Bronchial epithelial cell (primary cell): ENCODE data around the gene CCL5. TPM values are rescaled to one million over a fixed set of nuclear protein-coding genes. Genes with fewer than 3 reads are reported as not detected.
A peak's percentile ranks its signal among the peaks of the same experiment; 100 is the strongest.

ENCODE experiments used
- DNase-seq: peaks from one replicate; pipeline ENCODE4 v3.0.0-alpha.2; 2010; ENCODE audit warnings: low read depth
- FAIRE-seq: peaks from 2 replicates; lab custom pipeline; 2011; peaks lifted over from hg19 to GRCh38; lab: Jason Lieb, UNC
- H3K27me3 ChIP-seq: 2 replicates; pipeline ENCODE4 v1.5.1; 2011; ENCODE audit warnings: low read length; ENCODE audit not compliant: control insufficient read depth, insufficient read depth
- H3K36me3 ChIP-seq: 2 replicates; pipeline ENCODE4 v1.5.1; 2011; ENCODE audit warnings: low read length; ENCODE audit not compliant: control insufficient read depth, insufficient read depth
- H3K4me3 ChIP-seq: 2 replicates; pipeline ENCODE4 v1.5.1; 2011; ENCODE audit warnings: mild to moderate bottlenecking, low read depth, low read length, control low read depth
- total RNA-seq: library from RNA; depleted of rRNA; stranded (reverse); fragments of >200 nt; gene quantifications from 2 replicates; pipeline ENCODE4 v1.2.1, GENCODE V29; 2014
- TF ChIP-seq, protein P1 (sequence below): IDR thresholded peaks from 2 replicates; pipeline ENCODE4 v1.5.1; 2011; ENCODE audit warnings: mild to moderate bottlenecking, moderate library complexity, low read length, control low read depth, inconsistent platforms; ENCODE audit not compliant: insufficient read depth, severe bottlenecking

Gene CCL5
- total RNA-seq: 0.26 TPM in 1 of 2 replicates, not detected in the other

DNA sequence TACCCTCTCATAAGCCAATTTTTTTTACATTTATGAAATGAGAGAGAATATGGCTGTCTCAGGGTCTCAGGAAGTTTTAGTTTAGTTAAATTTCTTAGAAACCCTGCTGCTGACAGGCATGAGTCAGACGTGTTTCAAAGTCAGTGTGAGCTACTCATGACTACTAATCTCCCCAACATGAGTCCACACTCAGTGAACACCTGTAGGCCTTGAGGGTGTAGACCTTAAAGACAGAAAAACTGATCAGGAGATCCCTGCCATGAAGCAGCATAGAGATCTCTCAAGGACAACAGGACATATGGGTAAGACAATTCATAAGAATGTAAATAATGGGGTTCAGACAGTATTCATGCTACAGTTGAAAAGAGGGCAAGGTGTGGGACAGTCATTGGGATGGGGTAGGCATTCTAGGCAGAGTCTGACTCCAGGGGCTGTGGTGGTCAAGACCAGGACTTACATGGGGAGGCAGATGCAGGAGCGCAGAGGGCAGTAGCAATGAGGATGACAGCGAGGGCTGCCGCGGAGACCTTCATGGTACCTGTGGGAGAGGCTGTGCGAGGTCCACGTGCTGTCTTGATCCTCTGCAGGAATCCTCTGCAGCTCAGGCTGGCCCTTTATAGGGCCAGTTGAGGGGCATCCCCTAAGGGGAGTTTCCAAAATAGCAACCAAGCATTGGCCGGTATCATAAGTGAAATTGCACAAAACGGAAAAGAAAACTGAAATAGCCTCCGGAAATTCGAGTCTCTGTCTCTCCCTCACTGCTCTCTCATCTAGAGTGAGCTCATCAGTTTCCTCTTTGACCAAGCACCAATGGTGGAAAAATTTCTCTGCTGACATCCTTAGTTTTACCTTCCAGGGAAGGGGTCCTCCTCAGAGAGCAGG is at the start of gene CCL5:
Gene CCL5 (minus strand): TSS at position 588 of the 882 bp plus-strand sequence.
- no peak for FAIRE-seq
- TF ChIP-seq, protein P1, sequence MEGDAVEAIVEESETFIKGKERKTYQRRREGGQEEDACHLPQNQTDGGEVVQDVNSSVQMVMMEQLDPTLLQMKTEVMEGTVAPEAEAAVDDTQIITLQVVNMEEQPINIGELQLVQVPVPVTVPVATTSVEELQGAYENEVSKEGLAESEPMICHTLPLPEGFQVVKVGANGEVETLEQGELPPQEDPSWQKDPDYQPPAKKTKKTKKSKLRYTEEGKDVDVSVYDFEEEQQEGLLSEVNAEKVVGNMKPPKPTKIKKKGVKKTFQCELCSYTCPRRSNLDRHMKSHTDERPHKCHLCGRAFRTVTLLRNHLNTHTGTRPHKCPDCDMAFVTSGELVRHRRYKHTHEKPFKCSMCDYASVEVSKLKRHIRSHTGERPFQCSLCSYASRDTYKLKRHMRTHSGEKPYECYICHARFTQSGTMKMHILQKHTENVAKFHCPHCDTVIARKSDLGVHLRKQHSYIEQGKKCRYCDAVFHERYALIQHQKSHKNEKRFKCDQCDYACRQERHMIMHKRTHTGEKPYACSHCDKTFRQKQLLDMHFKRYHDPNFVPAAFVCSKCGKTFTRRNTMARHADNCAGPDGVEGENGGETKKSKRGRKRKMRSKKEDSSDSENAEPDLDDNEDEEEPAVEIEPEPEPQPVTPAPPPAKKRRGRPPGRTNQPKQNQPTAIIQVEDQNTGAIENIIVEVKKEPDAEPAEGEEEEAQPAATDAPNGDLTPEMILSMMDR: no peak
- no peaks in the 10 kb centered on the region for H3K27me3 ChIP-seq
- no peaks in the 10 kb centered on the region for H3K36me3 ChIP-seq
- DNase-seq: peak; percentile 60
- H3K4me3 ChIP-seq: no peak within 1 kb of the TSS

GRCh38 chr17:35927714-35928113 is 47.6 kb upstream of the CCL5 start:
- TF ChIP-seq, protein P1: no peak
- FAIRE-seq: no peak
- no peak for DNase-seq
- no peaks in the 10 kb centered on the region for H3K36me3 ChIP-seq
- no peaks in the 10 kb centered on the region for H3K27me3 ChIP-seq
- H3K4me3 ChIP-seq: no peak overlapping the region

DNA sequence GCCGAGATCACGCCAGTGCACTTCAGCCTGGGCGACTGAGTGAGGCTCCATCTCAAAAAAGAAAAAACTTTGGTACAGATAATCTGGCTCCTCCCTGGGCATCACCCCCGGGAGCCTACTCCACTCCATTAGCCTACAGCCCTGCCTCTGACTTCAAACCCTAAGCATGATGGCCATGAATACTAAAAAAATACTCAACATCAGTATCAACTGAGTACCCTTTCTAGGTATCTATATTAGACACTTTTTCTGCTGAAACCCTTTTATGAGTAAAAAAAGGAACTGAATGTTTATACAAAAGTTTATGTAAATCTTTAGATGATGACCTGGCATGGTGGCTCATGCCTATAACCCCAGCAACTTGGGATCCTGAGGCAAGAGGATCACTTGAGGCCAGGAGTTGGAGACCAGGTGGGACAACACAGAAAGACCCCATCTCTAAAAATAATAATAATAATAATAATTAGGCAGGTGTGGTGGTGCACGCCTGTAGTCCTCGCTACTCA is 43.5 kb upstream of the CCL5 start:
- Histone ChIP-seq H3K27me3 (no peaks in the 10 kb centered on the region), H3K36me3 (no peaks in the 10 kb centered on the region), H3K4me3 (no peak overlapping the region)
- FAIRE-seq (no peak), DNase-seq (no peak)
- TF ChIP-seq, protein P1: no peak

DNA sequence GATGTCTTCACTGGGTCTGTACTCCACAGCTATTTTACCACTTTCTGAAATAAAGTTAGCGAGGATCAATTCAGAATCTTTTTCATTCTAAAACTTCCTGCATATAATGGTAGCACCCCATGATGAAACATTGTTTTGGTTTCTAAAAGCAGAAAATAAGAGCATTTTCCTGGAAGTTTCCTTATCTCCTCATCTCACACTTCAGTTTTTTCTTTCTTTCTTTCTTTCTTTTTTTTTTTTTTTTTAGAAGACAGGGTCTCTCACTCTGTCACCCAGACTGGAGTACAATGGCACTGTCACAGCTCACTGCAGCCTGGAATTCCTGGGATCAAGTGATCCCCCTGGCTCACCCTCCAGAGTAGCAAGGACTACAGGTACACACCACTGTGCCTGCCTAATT is 40.1 kb upstream of the CCL5 start:
- H3K4me3 ChIP-seq: no peak overlapping the region
- TF ChIP-seq, protein P1: no peak
- no peak for DNase-seq
- no peaks in the 10 kb centered on the region for H3K36me3 ChIP-seq
- no peaks in the 10 kb centered on the region for H3K27me3 ChIP-seq
- FAIRE-seq: no peak

GRCh38 chr17:35918665-35919064 is 38.5 kb upstream of the CCL5 start:
- TF ChIP-seq, protein P1: no peak
- no peaks in the 10 kb centered on the region for H3K27me3 ChIP-seq
- FAIRE-seq: no peak
- H3K4me3 ChIP-seq: no peak overlapping the region
- no peaks in the 10 kb centered on the region for H3K36me3 ChIP-seq
- peak; percentile 25 for DNase-seq
